Renal cortical epithelial cell (primary cell): Measurements from ENCODE around the gene SCAF4. TPM values are rescaled to one million over a fixed set of nuclear protein-coding genes. Genes with fewer than 3 reads are reported as not detected.
A peak's percentile ranks its signal among the peaks of the same experiment; 100 is the strongest.
"Not testable (repeated sequence)": the region's sequence is repeated elsewhere in the genome, so short reads cannot be mapped to it uniquely, and the experiment has no call there.

Experiments
- DNase-seq: peaks from one replicate; pipeline ENCODE4 v3.0.0-alpha.2; 2011; ENCODE audit warnings: low read depth
- total RNA-seq: library from RNA; depleted of rRNA; stranded (reverse); fragments of >200 nt; gene quantifications from 2 replicates; pipeline ENCODE4 v1.2.3, GENCODE V29; 2014

The SCAF4 gene
- total RNA-seq, 1 donor from 2014 or later = 10.6 TPM

DNA sequence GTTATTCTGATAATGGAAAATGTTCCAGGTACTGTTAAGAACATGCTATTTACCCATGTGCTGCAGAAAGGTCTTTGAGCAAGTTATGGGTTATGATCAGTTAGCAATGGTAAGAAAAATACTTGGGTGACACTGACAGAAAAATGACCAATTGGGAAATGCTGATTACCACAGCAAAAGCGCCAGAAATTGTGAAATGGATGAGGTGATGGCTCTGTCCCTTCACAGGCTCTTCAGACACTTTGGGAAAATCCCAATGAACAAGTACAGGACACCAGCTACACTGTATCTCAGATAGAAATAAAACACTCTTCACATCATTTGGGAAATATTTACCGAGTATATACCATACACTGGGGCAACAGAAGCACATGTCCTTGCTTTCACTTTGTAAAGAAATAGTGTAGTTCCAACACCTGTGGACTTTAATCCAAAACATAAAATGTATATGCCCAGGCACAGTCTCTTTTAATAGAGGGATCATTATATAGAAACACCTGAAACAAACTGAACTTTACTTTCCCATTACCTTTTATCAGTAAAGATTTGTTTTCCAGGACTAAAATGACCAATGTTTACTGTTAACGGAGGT, 58.5 kb downstream of the SCAF4 start:
- DNase-seq = no peak

DNA sequence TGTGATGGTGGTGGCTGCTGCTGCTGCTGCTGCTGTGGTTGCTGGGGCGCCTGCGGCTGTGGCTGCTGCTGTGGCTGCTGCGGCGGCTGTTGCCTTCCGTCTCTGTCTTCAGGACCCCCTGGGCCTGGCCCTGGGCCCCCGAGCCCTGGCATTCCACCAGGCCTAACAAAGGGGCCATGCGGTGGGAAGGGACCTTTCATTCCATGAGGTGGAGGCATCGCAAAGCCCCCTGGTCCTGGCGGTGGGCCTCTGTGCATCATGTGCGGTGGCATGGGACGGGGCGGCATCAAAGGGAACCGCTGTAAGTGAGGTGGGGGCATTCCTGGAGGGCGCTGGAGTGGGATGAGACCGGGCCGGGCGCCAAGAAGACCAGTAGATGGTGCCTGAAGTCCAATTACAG, 60.0 kb downstream of the SCAF4 start:
- no peak for DNase-seq

GRCh38 chr21:31671146-31671716, 60.7 kb downstream of the SCAF4 start:
- no peak for DNase-seq

GRCh38 chr21:31670070-31670469, 61.8 kb downstream of the SCAF4 start:
- DNase-seq = no peak

GRCh38 chr21:31668651-31669491, 63.0 kb downstream of the SCAF4 start:
- no peak for DNase-seq

GRCh38 chr21:31667639-31668038, 64.3 kb downstream of the SCAF4 start:
- peak; percentile 25 for DNase-seq

GRCh38 chr21:31667132-31667531, 64.8 kb downstream of the SCAF4 start:
- DNase-seq = no peak

DNA sequence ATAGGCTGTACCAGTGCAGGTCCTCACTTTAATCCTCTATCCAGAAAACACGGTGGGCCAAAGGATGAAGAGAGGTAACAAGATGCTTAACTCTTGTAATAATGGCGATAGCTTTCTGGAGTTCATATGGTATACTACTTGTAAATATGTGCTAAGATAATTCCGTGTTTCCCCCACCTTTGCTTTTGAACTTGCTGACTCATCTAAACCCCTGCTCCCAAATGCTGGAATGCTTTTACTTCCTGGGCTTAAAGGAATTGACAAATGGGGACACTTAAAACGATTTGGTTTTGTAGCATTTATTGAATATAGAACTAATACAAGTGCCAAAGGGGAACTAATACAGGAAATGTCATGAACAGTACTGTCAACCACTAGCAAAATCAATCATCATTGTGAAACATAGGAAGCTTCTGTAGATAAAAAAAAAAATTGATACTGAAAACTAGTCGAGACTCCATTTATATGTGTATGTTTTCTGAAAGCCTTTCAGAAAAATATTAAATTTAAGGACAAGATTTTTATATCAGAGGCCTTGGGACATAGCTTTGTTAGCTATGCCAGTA, 65.4 kb downstream of the SCAF4 start:
- DNase-seq = no peak

DNA sequence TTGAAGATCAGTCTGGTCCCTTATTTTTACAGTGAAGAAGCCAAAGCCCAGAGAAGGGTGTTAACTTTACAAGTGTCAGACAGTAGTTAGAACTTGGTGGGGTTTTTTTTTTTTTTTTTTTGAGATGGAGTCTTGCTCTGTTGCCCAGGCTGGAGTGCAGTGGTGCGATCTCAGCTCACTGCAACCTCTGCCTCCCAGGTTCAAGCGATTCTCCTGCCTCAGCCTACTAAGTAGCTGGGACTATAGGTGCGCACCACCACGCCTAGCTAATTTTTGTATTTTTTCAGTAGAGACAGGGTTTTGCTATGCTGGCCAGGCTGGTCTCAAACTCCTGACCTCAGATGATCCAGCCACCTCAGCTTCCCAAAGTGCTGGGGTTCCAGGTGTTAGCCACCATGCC, 66.0 kb downstream of the SCAF4 start:
- not testable (repeated sequence) for DNase-seq

DNA sequence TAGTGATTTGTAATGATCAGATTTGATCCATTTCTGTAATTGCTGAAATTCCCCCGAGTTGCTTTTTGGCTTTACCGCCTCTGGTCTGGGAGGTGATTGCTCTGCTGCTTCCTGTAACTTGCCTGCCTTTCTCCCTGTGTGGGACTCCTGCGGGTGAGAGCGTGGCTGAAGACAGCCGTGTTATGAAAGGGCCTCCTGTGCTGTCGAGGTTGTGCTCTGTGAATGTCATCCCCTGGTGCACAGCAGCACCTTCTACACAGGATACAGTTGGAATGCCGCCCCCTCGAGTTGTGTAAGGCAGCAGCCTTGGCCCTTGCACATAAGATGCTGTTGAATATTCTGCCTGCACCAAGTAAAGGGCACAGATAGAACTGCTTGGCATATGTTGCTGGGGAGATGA, 66.5 kb downstream of the SCAF4 start:
- DNase-seq = no peak

DNA sequence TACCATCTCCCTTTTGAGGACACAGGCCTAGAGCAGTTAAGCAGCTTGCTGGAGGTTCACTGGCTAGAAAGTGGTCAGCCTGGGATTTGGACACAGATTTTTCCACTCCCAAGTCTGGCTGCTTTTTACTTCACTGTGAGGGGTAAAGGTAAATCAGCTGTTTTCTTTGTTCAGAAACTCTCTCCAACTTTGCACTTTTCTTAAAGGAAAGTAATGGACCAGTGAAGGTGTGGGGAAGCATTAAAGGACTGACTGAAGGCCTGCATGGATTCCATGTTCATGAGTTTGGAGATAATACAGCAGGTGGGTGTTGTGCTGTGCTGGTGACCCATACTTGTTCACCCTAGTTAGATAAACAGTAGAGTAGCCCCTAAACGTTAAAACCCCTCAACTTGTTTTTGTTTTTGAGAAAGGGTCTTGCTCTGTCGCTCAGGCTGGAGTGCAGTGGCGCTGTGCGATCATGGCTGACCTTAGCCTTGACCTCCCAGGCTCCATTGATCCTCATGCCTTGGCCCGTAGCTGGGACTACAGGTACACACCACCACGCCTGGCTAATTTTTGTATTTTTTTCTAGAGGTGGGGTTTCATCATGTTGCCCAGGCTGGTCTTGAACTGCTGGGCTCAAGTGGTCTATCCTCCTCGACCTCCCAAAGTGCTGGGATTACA, 68.2 kb downstream of the SCAF4 start:
- no peak for DNase-seq

GRCh38 chr21:31660591-31660990, 71.3 kb downstream of the SCAF4 start:
- no peak for DNase-seq

- no peak for DNase-seq
These were observed 71.7 kb downstream of the SCAF4 start for GRCh38 chr21:31660259-31660565.

- DNase-seq = peak; percentile 69
These were observed 72.2 kb downstream of the SCAF4 start, which contains the start of gene SOD1 for GRCh38 chr21:31659536-31660258. Gene SOD1 (plus strand): TSS chr21:31659693. CDS start chr21:31659770, 77 bp downstream.

- peak; percentile 24 for DNase-seq
These were observed 72.7 kb downstream of the SCAF4 start for GRCh38 chr21:31659286-31659535.

- no peak for DNase-seq
These were observed 73.9 kb downstream of the SCAF4 start for GRCh38 chr21:31658053-31658452.

DNA sequence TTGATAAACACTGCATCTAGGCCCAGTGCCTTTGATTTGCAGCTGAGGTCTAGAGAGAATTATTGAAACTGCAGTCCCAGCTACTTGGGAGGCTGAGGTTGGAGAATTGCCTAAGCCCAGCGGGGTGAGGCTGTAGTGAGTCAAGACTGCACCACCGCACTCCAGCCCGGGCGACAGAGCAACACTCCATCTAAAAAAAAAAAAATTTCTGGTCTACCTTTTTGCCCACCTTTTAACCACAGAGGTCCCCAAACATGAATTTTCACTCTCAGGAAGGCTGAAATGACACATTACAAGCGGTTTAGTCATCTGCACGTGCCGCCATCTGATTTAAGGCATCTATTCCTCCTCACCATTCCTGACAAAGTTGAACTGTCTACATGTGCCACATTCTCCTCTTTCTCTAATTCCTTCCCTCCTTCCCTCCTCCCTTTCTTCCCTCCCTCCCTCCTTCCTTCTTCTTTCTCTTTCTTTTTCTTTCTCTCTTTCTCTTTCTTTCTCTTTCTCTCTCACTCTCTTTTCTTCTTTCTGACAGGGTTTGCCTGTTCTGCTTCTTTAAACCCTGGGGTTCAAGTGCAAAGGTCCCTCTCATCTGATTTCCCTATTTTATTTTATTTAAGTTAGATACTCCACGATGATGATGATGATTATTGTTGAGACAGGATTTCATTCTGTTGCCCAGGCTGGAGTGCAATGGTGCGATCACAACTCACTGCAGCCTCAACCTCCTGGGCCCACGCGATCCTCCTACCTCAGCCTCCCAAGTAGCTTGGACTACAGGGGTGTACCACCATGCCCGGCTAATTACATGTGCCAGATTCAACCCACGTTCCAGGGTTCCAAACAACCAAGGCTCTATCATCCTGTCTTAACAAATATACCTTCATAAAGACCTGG, 75.5 kb downstream of the SCAF4 start:
- no peak for DNase-seq

GRCh38 chr21:31654821-31655580, 76.9 kb downstream of the SCAF4 start:
- not testable (repeated sequence) for DNase-seq

DNA sequence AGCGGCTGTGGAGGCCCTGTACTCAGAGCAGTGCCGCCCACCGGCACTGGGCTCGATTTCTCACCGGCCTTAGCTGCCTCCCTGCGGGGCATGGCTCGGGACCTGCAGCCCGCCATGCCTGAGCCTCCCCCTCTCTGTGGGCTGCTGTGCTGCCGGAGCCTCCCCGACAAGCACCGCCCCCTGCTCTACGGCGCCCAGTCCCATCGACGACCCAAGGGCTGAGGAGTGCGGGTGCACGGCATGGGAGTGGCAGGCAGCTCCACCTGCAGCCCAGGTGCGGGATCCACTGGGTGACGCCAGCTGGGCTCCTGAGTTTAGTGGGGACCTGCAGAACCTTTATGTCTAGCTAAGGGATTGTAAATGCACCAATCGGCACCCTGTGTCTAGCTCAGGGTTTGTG, 77.6 kb downstream of the SCAF4 start:
- no peak for DNase-seq

DNA sequence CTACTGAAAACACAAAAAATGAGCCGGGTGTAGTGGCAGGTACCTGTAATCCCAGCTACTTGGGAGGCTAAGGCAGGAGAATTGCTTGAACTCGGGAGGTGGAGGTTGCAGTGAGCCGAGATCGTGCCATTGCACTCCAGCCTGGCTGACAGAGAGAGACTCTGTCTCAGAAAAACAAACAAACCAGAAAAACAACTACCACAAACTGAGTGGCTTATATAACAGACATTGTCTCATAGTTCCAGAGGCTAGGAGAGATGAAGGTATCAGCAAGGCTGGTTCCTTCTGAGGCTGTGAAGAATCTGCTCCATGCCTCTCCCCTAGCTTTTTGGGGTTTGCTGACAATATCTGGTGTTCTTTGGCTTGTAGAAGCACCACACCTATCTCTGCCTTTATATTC, 80.4 kb downstream of the SCAF4 start:
- not testable (repeated sequence) for DNase-seq
